HEK293 (cell line): ENCODE data around the gene ETV7.

Experiments used
- TF ChIP-seq, protein P1 (sequence below): fragments of 450-650 bp; formaldehyde crosslinking; IDR thresholded peaks from 2 replicates; pipeline ENCODE4 v1.5.1; 2016; ENCODE audit warnings: missing biosample characterization, missing genetic modification characterization
- TF ChIP-seq, protein P2 (sequence below): fragments of 450-650 bp; formaldehyde crosslinking; IDR thresholded peaks from 2 replicates; pipeline ENCODE4 v1.5.1; 2016; ENCODE audit warnings: missing biosample characterization, missing genetic modification characterization
- TF ChIP-seq, protein P3 (sequence below): fragments of 450-650 bp; formaldehyde crosslinking; IDR thresholded peaks from 2 replicates; pipeline ENCODE4 v1.5.1; 2016; ENCODE audit warnings: missing biosample characterization, missing genetic modification characterization

DNA sequence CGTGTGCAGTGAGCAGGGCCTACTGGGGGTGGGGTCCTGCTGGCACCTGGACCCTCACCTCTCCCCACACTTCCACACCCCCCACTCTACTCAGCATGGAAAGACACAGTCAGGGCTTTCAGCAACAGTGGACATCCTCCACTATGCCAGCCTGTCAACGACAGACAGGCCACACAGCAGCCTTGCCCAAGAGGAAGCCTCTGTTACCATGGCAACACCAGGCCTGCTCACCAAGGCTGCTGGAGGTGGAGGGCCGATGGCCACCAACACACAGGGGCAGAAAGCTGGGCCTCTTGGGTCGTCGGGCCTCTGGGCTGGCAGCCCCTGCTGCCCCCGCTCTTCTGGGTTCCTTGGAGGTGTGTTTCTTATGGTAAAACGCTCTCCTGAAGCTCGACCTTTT is 64.4 kb downstream of the ETV7 start:
- TF ChIP-seq, protein P1, sequence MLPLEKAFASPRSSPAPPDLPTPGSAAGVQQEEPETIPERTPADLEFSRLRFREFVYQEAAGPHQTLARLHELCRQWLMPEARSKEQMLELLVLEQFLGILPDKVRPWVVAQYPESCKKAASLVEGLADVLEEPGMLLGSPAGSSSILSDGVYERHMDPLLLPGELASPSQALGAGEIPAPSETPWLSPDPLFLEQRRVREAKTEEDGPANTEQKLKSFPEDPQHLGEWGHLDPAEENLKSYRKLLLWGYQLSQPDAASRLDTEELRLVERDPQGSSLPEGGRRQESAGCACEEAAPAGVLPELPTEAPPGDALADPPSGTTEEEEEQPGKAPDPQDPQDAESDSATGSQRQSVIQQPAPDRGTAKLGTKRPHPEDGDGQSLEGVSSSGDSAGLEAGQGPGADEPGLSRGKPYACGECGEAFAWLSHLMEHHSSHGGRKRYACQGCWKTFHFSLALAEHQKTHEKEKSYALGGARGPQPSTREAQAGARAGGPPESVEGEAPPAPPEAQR, result no peak
- TF ChIP-seq, protein P2, sequence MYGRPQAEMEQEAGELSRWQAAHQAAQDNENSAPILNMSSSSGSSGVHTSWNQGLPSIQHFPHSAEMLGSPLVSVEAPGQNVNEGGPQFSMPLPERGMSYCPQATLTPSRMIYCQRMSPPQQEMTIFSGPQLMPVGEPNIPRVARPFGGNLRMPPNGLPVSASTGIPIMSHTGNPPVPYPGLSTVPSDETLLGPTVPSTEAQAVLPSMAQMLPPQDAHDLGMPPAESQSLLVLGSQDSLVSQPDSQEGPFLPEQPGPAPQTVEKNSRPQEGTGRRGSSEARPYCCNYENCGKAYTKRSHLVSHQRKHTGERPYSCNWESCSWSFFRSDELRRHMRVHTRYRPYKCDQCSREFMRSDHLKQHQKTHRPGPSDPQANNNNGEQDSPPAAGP (tag by site-specific recombination), result no peak
- TF ChIP-seq, protein P3, sequence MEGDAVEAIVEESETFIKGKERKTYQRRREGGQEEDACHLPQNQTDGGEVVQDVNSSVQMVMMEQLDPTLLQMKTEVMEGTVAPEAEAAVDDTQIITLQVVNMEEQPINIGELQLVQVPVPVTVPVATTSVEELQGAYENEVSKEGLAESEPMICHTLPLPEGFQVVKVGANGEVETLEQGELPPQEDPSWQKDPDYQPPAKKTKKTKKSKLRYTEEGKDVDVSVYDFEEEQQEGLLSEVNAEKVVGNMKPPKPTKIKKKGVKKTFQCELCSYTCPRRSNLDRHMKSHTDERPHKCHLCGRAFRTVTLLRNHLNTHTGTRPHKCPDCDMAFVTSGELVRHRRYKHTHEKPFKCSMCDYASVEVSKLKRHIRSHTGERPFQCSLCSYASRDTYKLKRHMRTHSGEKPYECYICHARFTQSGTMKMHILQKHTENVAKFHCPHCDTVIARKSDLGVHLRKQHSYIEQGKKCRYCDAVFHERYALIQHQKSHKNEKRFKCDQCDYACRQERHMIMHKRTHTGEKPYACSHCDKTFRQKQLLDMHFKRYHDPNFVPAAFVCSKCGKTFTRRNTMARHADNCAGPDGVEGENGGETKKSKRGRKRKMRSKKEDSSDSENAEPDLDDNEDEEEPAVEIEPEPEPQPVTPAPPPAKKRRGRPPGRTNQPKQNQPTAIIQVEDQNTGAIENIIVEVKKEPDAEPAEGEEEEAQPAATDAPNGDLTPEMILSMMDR (tag by site-specific recombination), result no peak
